ENCODE data around the gene ATP10A.
A peak's percentile ranks its signal among the peaks of the same experiment; 100 is the strongest.

Gene ATP10A

GRCh38 chr15:25719101-25719985 is 143.8 kb downstream of the ATP10A start:
- no peak overlapping the region for H3K27ac ChIP-seq
- H3K27me3 ChIP-seq = peaks cover 17 to 80% (median 45%) of the 10 kb centered on the region in 11 experiments; a peak in 19 of 22 replicates
- no peaks in the 10 kb centered on the region for H3K9me3 ChIP-seq (replicated peaks in 1 of 11)
- peaks cover 0 to 27% (median 6%) of the 10 kb centered on the region in 11 experiments; a peak in 11 of 22 replicates for H3K36me3 ChIP-seq
- H3K4me1 ChIP-seq = peaks cover 21 to 56% (median 52%) of the 10 kb centered on the region in 10 experiments
- H3K4me3 ChIP-seq = peak overlapping the region in 2 of 10 experiments; percentile 57 to 59; a peak in 1 of 20 replicates
- H3K9ac ChIP-seq = peak overlapping the region in 1 of 11 experiments; percentile 55; a peak in 1 of 22 replicates
- peaks cover 0 to 67% (median 47%) of the 10 kb centered on the region in 11 experiments; a peak in 18 of 22 replicates for H4K20me1 ChIP-seq
- H3K4me2 ChIP-seq = peak overlapping the region; percentile 94 to 100 (median 98); a peak in 20 of 22 replicates
- TF ChIP-seq Cebpa-rat (IDR thresholded peaks at IDR 0.05) = no peak

- TF ChIP-seq Cebpa-rat (IDR thresholded peaks at IDR 0.05) = no peak
- Histone ChIP-seq H4K20me1 (peaks cover 0 to 74% (median 55%) of the 10 kb centered on the region in 11 experiments; a peak in 18 of 22 replicates), H3K36me3 (peaks cover 0 to 28% (median 3%) of the 10 kb centered on the region in 11 experiments; a peak in 8 of 22 replicates), H3K27ac (peak overlapping the region in 2 of 11 experiments; percentile 37 to 55; a peak in 4 of 22 replicates), H3K4me3 (peak overlapping the region in 8 of 10 experiments; percentile 44 to 67 (median 54); a peak in 16 of 20 replicates), H3K9me3 (replicated peaks in 1 of 11) (no peaks in the 10 kb centered on the region), H3K27me3 (peaks cover 17 to 83% (median 50%) of the 10 kb centered on the region in 11 experiments; a peak in 19 of 22 replicates), H3K4me1 (peaks cover 21 to 56% (median 52%) of the 10 kb centered on the region in 10 experiments), H3K4me2 (peak overlapping the region; percentile 94 to 100 (median 98)), H3K9ac (peak overlapping the region in 6 of 11 experiments; percentile 11 to 58 (median 46); a peak in 8 of 22 replicates)
Observed at GRCh38 chr15:25718597-25718996, 144.5 kb downstream of the ATP10A start.

GRCh38 chr15:25718169-25718536 is 145.0 kb downstream of the ATP10A start:
- H3K36me3 ChIP-seq = peaks cover 0 to 30% (median 0%) of the 10 kb centered on the region in 11 experiments; a peak in 7 of 22 replicates
- peaks cover 21 to 56% (median 52%) of the 10 kb centered on the region in 10 experiments for H3K4me1 ChIP-seq
- peak overlapping the region in 4 of 11 experiments; percentile 37 to 55 (median 42); a peak in 6 of 22 replicates for H3K27ac ChIP-seq
- peaks cover 0 to 76% (median 58%) of the 10 kb centered on the region in 11 experiments; a peak in 18 of 22 replicates for H4K20me1 ChIP-seq
- peak overlapping the region in 7 of 11 experiments; percentile 11 to 58 (median 38); a peak in 12 of 22 replicates for H3K9ac ChIP-seq
- peak overlapping the region; percentile 94 to 100 (median 98) for H3K4me2 ChIP-seq
- TF ChIP-seq Cebpa-rat (IDR thresholded peaks at IDR 0.05) = no peak
- H3K4me3 ChIP-seq = peak overlapping the region; percentile 33 to 67 (median 49); a peak in 19 of 20 replicates
- peaks cover 17 to 86% (median 50%) of the 10 kb centered on the region in 11 experiments; a peak in 19 of 22 replicates for H3K27me3 ChIP-seq
- H3K9me3 ChIP-seq (replicated peaks in 1 of 11) = no peaks in the 10 kb centered on the region

GRCh38 chr15:25717457-25718168 is 145.5 kb downstream of the ATP10A start:
- Histone ChIP-seq H3K27me3 (peaks cover 17 to 90% (median 49%) of the 10 kb centered on the region in 11 experiments; a peak in 19 of 22 replicates), H3K36me3 (peaks cover 0 to 28% (median 0%) of the 10 kb centered on the region in 11 experiments; a peak in 7 of 22 replicates), H3K9me3 (replicated peaks in 1 of 11) (no peaks in the 10 kb centered on the region), H3K27ac (peak overlapping the region in 4 of 11 experiments; percentile 37 to 55 (median 42); a peak in 6 of 22 replicates), H3K4me2 (peak overlapping the region; percentile 94 to 100 (median 98)), H3K9ac (peak overlapping the region in 6 of 11 experiments; percentile 11 to 58 (median 46); a peak in 12 of 22 replicates), H3K4me1 (peaks cover 21 to 56% (median 52%) of the 10 kb centered on the region in 10 experiments), H3K4me3 (peak overlapping the region; percentile 33 to 67 (median 49); a peak in 18 of 20 replicates), H4K20me1 (peaks cover 0 to 81% (median 61%) of the 10 kb centered on the region in 11 experiments; a peak in 18 of 22 replicates)
- 0 out of 22 replicates have a peak, but pooled peaks of 2 of the 11 experiments have one; percentile 13 to 34 for TF ChIP-seq Cebpa-rat (IDR thresholded peaks at IDR 0.05)

GRCh38 chr15:25717127-25717456 is 146.0 kb downstream of the ATP10A start:
- TF ChIP-seq Cebpa-rat (IDR thresholded peaks at IDR 0.05) = no peak
- Histone ChIP-seq H3K9me3 (replicated peaks in 1 of 11) (no peaks in the 10 kb centered on the region), H3K4me3 (peak overlapping the region in 1 of 10 experiments; percentile 59; a peak in 1 of 20 replicates), H3K27me3 (peaks cover 17 to 90% (median 44%) of the 10 kb centered on the region in 11 experiments; a peak in 19 of 22 replicates), H3K36me3 (peaks cover 0 to 27% (median 0%) of the 10 kb centered on the region in 11 experiments; a peak in 6 of 22 replicates), H4K20me1 (peaks cover 0 to 83% (median 61%) of the 10 kb centered on the region in 11 experiments; a peak in 18 of 22 replicates), H3K4me2 (peak overlapping the region; percentile 94 to 100 (median 98)), H3K4me1 (peaks cover 21 to 56% (median 52%) of the 10 kb centered on the region in 10 experiments), H3K27ac (no peak overlapping the region), H3K9ac (peak overlapping the region in 1 of 11 experiments; percentile 55; a peak in 1 of 22 replicates)

GRCh38 chr15:25716414-25717126 is 146.6 kb downstream of the ATP10A start:
- Histone ChIP-seq H4K20me1 (peaks cover 0 to 81% (median 64%) of the 10 kb centered on the region in 11 experiments; a peak in 18 of 22 replicates), H3K36me3 (peaks cover 0 to 22% (median 0%) of the 10 kb centered on the region in 11 experiments; a peak in 6 of 22 replicates), H3K4me1 (peaks cover 21 to 55% (median 51%) of the 10 kb centered on the region in 10 experiments), H3K27me3 (peaks cover 17 to 85% (median 41%) of the 10 kb centered on the region in 11 experiments; a peak in 19 of 22 replicates), H3K4me2 (peak overlapping the region in 9 of 11 experiments; percentile 68 to 100 (median 98); a peak in 18 of 22 replicates), H3K9me3 (replicated peaks in 1 of 11) (no peaks in the 10 kb centered on the region), H3K27ac (no peak overlapping the region), H3K4me3 (no peak overlapping the region), H3K9ac (no peak overlapping the region)
- no peak for TF ChIP-seq Cebpa-rat (IDR thresholded peaks at IDR 0.05)
